Measurements from ENCODE around the gene LCP1.

GRCh38 chr13:46101484-46102254, 80.3 kb downstream of the LCP1 start:
- TF ChIP-seq CTCF (IDR thresholded peaks at IDR 0.05) (no peak), POLR2A (IDR thresholded peaks at IDR 0.05; ENCODE audit: low read depth) (no peak), POLR2AphosphoS5 (IDR thresholded peaks at IDR 0.05) (no peak)

All from esophagus muscularis mucosa (tissue), 3 donors.